HEK293T (cell line): ENCODE measurements around the gene PIEZO1.
"Not testable (repeated sequence)": the region's sequence is repeated elsewhere in the genome, so short reads cannot be mapped to it uniquely, and the experiment has no call there.

Experiments
- CTCF ChIA-PET: fragments of 350-600 bp; formaldehyde crosslinking; extraction: SDS; loops from one replicate; lab custom pipeline; 2021; ENCODE audit warnings: antibody characterized with exemption, inconsistent platforms; lab: Yijun Ruan, JAX
- POLR2A ChIA-PET: fragments of 350-600 bp; formaldehyde crosslinking; extraction: SDS; loops from one replicate; lab custom pipeline; 2020; ENCODE audit warnings: antibody characterized with exemption, inconsistent platforms; lab: Yijun Ruan, JAX
- DNase-seq: peaks from one replicate; pipeline ENCODE4 v3.0.0; 2012; ENCODE audit warnings: mixed read lengths; ENCODE audit errors: extremely low spot score
- ARNT ChIP-seq: fragments of 450-650 bp; IDR thresholded peaks from 2 replicates; pipeline ENCODE4 v1.6.1; 2017; ENCODE audit warnings: mild to moderate bottlenecking
- BHLHE40 ChIP-seq: fragments of 450-650 bp; IDR thresholded peaks from 2 replicates; pipeline ENCODE4 v1.6.1; 2016; ENCODE audit warnings: mild to moderate bottlenecking, moderate library complexity, borderline replicate concordance
- CTBP1 ChIP-seq: fragments of 450-650 bp; IDR thresholded peaks from 2 replicates; pipeline ENCODE4 v1.6.1; 2016; ENCODE audit warnings: borderline replicate concordance
- ELF4 ChIP-seq: fragments of 450-650 bp; IDR thresholded peaks from 2 replicates; pipeline ENCODE4 v1.6.1; 2017; ENCODE audit warnings: antibody characterized with exemption
- FOXA1 ChIP-seq: fragments of 450-650 bp; IDR thresholded peaks from 2 replicates; pipeline ENCODE4 v1.6.1; 2016; ENCODE audit warnings: mild to moderate bottlenecking
- FOXK2 ChIP-seq: fragments of 450-650 bp; IDR thresholded peaks from 2 replicates; pipeline ENCODE4 v1.6.1; 2016; ENCODE audit warnings: mild to moderate bottlenecking
- FOXM1 ChIP-seq: fragments of 450-650 bp; IDR thresholded peaks from 2 replicates; pipeline ENCODE4 v1.6.1; 2017; ENCODE audit warnings: mild to moderate bottlenecking, borderline replicate concordance
- HDGF ChIP-seq: fragments of 450-650 bp; IDR thresholded peaks from 2 replicates; pipeline ENCODE4 v1.6.1; 2017; ENCODE audit warnings: antibody characterized with exemption, borderline replicate concordance
- L3MBTL2 ChIP-seq: fragments of 450-650 bp; conservative IDR thresholded peaks from 2 replicates; pipeline ENCODE4 v1.6.1; 2016; ENCODE audit warnings: mild to moderate bottlenecking
- LEF1 ChIP-seq: fragments of 450-650 bp; IDR thresholded peaks from 2 replicates; pipeline ENCODE4 v1.6.1; 2017; ENCODE audit warnings: mild to moderate bottlenecking, borderline replicate concordance
- NFRKB ChIP-seq: fragments of 450-650 bp; IDR thresholded peaks from 2 replicates; pipeline ENCODE4 v1.6.1; 2016; ENCODE audit warnings: mild to moderate bottlenecking, moderate library complexity
- SP1 ChIP-seq: fragments of 450-650 bp; IDR thresholded peaks from 2 replicates; pipeline ENCODE4 v1.6.1; 2017
- SUZ12 ChIP-seq: fragments of 450-650 bp; IDR thresholded peaks from 2 replicates; pipeline ENCODE4 v1.6.1; 2016; ENCODE audit warnings: mild to moderate bottlenecking
- TARDBP ChIP-seq: fragments of 450-650 bp; IDR thresholded peaks from 2 replicates; pipeline ENCODE4 v1.6.1; 2016
- ZNF384 ChIP-seq: fragments of 450-650 bp; IDR thresholded peaks from 2 replicates; pipeline ENCODE4 v1.6.1; 2016
- TF ChIP-seq, protein P1 (sequence below): fragments of 450-650 bp; IDR thresholded peaks from 2 replicates; pipeline ENCODE4 v1.6.1; 2016

PIEZO1 gene

DNA sequence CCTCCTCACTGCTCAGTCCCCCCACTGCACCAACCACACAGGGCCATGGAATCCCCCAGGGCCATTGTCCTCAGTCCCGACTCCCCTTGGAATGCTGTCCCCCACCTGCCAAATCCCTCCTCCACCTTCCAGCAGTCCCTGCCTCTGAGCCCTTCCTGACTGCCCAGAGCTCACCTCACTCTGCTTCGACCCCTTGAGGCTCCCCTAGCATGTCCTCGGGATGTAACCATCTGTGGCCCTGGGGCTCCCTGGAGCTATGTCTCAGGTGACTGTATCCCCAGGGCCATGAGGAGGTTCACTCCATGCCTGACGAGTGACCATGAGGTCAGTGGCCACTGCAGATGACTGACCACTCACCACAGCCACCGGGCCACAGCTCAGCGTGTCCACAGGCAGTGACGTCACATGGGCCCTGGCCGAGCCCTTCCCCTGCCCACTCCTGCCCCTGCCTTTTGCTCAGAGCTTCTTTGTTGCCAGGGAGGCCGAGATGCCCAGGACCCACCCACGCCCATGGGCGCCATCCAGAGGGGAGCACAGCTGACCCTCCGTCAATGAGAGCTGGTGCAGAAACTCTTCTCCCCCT, 7.7 kb upstream of the PIEZO1 start:
- DNase-seq: no peak
- TF ChIP-seq, protein P1, sequence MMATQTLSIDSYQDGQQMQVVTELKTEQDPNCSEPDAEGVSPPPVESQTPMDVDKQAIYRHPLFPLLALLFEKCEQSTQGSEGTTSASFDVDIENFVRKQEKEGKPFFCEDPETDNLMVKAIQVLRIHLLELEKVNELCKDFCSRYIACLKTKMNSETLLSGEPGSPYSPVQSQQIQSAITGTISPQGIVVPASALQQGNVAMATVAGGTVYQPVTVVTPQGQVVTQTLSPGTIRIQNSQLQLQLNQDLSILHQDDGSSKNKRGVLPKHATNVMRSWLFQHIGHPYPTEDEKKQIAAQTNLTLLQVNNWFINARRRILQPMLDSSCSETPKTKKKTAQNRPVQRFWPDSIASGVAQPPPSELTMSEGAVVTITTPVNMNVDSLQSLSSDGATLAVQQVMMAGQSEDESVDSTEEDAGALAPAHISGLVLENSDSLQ: no peak
- TF ChIP-seq ELF4 (no peak), LEF1 (no peak), BHLHE40 (no peak), SP1 (no peak), ARNT (no peak), ZNF384 (no peak), NFRKB (no peak), TARDBP (no peak), L3MBTL2 (no peak), FOXA1 (no peak), FOXK2 (no peak), SUZ12 (no peak), CTBP1 (no peak)
- ChIA-PET POLR2A (interaction anchor here (1.0 to 2.4 kb wide), 5 partner anchors 9 to 159 kb away, joined by 3 to 6 read pairs (median 4); no protein-coding TSS in a partner anchor), CTCF (interaction anchor here (0.6 kb wide), 1 partner anchor 45 kb away, joined by 3 read pairs; no protein-coding TSS in a partner anchor)

GRCh38 chr16:88792078-88792550, 7.1 kb upstream of the PIEZO1 start:
- ChIA-PET POLR2A (interaction anchor here (1.0 to 2.4 kb wide), 4 partner anchors 9 to 159 kb away, joined by 3 to 6 read pairs (median 4); no protein-coding TSS in a partner anchor), CTCF (interaction anchor here (0.6 kb wide), 1 partner anchor 45 kb away, joined by 3 read pairs; no protein-coding TSS in a partner anchor)
- DNase-seq: no peak
- no peak for TF ChIP-seq L3MBTL2

DNA sequence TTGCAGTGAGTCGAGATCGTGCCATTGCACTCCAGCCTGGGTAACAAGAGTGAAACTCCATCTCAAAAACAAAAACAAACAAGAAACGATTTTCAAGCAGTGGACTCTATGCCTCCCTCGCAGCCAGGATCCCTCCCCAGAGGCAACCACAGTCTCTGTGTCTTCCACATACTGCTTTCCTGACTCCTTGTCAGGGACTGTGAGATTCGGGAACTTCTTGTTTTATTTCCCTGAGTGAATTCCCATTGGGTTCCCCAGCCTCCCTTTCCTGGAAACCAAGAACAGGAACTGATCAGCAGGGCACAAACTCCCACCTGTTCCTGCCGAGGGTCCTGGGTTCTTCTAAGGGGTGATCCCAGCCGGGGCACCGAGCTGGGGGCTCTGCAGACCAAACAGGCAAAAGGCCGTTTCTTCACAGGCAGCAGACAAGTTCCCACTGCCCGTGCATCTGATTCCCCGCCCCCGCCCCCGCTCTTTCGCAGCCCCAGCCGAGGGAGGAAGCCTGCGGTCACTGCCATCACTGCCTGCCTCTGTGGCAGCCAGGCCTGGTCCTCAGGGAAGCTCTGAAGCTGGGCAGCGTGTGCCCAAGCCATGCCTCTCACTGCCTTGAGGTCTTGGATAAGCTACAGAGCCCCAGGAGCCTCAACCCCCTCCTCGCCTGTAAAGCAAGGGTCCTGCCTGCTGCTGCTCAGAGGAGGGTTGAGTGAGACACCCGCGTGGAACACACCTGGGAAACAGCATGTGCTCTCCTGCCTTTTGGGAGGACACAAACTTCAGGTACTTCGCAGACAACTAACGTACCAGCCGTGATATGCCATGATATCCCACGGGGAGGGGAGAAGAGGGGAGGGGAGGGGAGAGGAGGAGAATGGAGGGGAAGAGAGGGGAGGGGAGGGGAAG, 5.5 kb upstream of the PIEZO1 start:
- CTCF ChIA-PET: no interaction called here
- POLR2A ChIA-PET: interaction anchor here (1.4 kb wide), 1 partner anchor 12 kb away, joined by 3 read pairs; no protein-coding TSS in a partner anchor
- TF ChIP-seq ZNF384 (no peak), FOXM1 (no peak), BHLHE40 (no peak)
- no peak for DNase-seq

DNA sequence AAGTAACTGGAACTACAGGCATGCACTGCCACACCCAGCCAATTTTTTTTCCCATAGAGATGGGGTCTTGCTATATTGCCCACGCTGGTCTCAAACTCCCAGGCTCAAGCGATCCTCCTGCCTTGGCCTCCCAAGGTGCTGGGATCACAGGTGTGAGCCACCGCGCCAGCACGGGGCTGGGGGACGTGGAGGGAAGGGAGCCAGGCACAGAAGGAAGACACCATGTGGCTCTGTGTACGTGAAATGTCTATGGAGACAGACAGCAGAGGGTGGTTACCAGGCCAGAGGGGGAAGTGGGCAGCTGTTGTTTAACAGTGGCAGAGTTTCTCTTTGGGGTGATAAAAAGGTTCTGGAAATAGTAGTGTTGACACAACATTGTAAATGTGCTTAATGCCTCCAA, 4.6 kb upstream of the PIEZO1 start:
- ChIA-PET CTCF (no interaction called here), POLR2A (interaction anchor here (1.4 kb wide), 1 partner anchor 13 kb away, joined by 3 read pairs; no protein-coding TSS in a partner anchor)
- TF ChIP-seq FOXA1 (no peak), BHLHE40 (no peak), NFRKB (no peak), FOXK2 (no peak), L3MBTL2 (no peak), FOXM1 (no peak), SUZ12 (no peak), ZNF384 (no peak), CTBP1 (no peak), HDGF (no peak), LEF1 (no peak), ELF4 (no peak)
- TF ChIP-seq, protein P1: no peak
- DNase-seq: no peak

DNA sequence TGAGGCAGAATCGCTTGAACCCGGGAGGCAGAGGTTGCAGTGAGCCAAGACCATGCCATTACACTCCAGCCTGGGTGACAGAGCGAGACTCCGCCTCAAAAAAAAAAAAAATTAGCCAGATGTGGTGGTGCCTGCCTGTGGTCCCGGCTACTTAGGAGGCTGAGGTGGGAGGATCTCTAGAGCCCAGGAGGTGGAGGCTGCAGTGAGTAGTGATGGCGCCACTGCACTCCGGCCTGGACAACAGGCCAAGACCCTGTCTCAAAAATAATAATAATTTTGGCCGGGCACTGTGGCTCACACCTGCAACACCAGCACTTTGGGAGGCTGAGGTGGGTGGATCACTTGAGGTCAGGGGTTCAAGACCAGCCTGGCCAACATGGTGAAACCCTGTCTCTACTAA, 3.7 kb upstream of the PIEZO1 start:
- DNase-seq, POLR2A ChIA-PET: not testable (repeated sequence)
- CTCF ChIA-PET: interaction anchor here (0.6 kb wide), 1 partner anchor 10 kb away, joined by 4 read pairs; no protein-coding TSS in a partner anchor

GRCh38 chr16:88787579-88788314, 2.7 kb upstream of the PIEZO1 start:
- no peak for DNase-seq
- ChIA-PET CTCF (no interaction called here), POLR2A (interaction anchor here (0.8 to 1.3 kb wide), 4 partner anchors 15 to 25 kb away, joined by 3 to 5 read pairs (median 4); partner anchors contain the start of gene CDT1)
- TF ChIP-seq ELF4: no peak
- TF ChIP-seq FOXA1: no peak
- TF ChIP-seq SUZ12: no peak
- no peak for TF ChIP-seq FOXM1
- no peak for TF ChIP-seq TARDBP
- TF ChIP-seq, protein P1: no peak
- no peak for TF ChIP-seq LEF1
- TF ChIP-seq CTBP1: no peak
- TF ChIP-seq ZNF384: no peak
- no peak for TF ChIP-seq HDGF
- no peak for TF ChIP-seq L3MBTL2
- TF ChIP-seq NFRKB: no peak
- no peak for TF ChIP-seq ARNT
- no peak for TF ChIP-seq SP1
- TF ChIP-seq FOXK2: no peak
- TF ChIP-seq BHLHE40: no peak
